ENCODE results near the gene CHRND.

The CHRND gene

GRCh38 chr2:232484628-232485347 lies 41.2 kb upstream of the CHRND start:
- TF ChIP-seq POLR2A (IDR thresholded peaks at IDR 0.05; ENCODE audit: low read length), result no peak
- no peak for TF ChIP-seq GATA1 (IDR thresholded peaks at IDR 0.05; ENCODE audit: low read depth, low read length)
- DNase-seq, result no peak

GRCh38 chr2:232485348-232485756 lies 40.6 kb upstream of the CHRND start:
- no peak for DNase-seq
- TF ChIP-seq POLR2A (IDR thresholded peaks at IDR 0.05; ENCODE audit: low read length), result no peak
- no peak for TF ChIP-seq GATA1 (IDR thresholded peaks at IDR 0.05; ENCODE audit: low read depth, low read length)

DNA sequence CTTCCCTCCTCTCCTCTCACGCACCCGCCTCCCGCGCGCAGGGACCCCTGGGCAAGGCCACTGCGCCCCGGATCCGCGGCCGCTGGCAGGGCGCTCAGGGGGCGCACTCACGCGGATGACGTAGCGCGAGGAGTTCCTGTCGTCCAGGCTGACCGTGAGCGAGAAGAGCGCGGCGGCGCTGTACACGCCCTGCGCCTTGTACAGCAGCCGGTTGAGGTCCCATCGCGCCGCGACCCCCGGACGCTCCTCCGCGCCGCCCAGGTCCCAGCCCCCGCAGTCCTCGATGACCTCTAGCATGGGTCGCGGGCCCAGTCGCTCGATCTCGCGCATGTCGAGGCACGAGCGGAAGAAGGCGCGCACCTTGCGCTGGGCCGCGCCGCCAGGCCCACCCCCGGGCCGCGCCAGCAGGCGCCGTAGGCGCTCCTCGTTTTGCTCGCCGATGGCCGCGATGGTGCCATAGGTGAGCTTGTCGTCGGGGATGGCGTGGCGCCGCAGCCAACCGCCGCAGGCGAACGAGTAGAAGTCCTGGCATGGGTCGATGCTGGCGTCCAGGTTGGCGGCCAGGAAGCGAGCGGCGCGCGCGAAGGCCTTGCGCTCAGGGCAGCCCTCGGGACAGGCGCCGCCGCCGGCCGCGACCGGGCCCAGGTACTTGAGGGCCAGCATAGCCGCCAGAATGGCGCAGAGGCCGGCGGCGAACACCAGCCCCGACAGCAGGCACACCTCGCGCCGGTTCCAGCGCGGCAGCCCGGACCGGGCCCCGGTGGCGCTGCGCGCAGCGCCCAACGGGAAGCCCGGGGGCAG lies 40.0 kb upstream of the CHRND start:
- TF ChIP-seq GATA1 (IDR thresholded peaks at IDR 0.05; ENCODE audit: low read depth, low read length) (no peak), POLR2A (IDR thresholded peaks at IDR 0.05; ENCODE audit: low read length) (no peak)
- DNase-seq, result no peak

DNA sequence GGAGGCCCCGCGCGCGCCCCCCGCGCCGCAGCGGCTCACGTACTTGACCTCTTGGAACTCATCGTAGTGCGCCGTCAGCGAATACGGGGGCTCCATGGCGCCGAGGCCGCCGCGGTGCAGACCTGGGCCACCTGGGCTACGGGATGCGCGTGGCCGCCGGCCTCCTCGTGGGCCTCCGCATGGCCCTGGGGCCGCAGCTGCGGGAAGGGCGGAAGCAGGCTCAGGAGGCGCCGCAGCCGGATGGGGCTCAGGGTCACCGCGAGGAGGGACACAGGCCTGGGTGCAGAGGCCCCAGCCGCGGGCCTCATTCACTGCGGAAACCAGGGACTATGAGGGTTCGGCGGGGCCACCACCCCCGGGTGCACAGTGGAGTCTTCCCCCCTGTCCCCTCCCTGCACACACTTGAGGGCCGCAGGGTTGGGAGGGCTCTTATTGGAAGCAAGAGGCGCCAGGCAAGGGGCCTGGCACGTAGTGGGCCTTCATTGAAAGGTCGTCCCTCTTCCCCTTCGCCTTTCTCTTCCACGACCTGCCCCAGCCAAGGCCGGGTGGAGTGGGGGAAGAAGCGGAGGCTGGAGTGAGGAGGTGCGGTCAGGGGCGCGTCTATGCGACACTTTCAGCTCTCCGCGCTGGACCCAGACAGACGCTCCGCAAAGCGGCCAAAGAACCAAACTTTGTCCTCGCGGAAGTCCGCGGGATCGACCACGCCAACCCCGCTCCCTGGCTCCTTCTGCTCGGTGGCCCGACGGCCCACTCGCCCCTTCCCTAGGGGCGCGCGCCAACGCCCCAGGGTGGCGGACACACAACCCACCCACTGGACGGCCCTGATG lies 39.2 kb upstream of the CHRND start:
- no peak for TF ChIP-seq POLR2A (IDR thresholded peaks at IDR 0.05; ENCODE audit: low read length)
- no peak for TF ChIP-seq GATA1 (IDR thresholded peaks at IDR 0.05; ENCODE audit: low read depth, low read length)
- no peak for DNase-seq

- no peak for DNase-seq
- TF ChIP-seq POLR2A (IDR thresholded peaks at IDR 0.05; ENCODE audit: low read length), result no peak
- no peak for TF ChIP-seq GATA1 (IDR thresholded peaks at IDR 0.05; ENCODE audit: low read depth, low read length)
Observed at GRCh38 chr2:232487385-232488096, 38.4 kb upstream of the CHRND start, which contains the start of gene ECEL1. Gene ECEL1 (minus strand): TSS chr2:232487834. CDS start chr2:232486653, 1,181 bp downstream.

DNA sequence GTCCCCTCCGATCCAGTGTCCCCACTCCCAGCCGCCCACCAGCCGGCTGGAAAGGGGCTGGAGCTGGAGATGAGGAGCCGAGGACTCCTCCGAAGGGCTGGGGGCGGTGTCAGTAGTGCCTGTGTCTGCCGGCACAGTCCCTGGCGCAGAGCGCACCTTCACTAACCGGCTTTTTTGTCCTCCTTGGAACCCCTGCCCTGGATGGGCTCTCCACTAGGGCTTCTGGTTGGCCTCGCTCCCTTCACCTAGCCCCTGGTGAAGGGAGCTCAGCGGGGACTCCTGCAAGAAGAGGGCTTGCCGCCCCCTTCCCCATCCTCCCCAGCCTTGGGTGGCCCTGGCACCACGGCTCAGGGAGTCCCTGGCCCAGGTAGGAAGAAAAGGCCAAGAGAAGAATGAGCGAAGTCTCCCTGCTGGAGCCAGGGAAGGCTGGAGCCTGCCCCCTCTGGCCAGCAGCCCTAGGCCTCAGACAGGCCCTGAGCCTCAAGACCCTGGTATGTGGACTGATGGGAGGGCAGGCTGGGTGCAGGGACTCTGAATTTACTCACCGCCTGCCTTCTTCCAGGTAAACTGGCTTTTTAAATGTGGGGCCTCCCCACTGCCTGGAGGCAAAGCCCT lies 37.8 kb upstream of the CHRND start:
- TF ChIP-seq GATA1 (IDR thresholded peaks at IDR 0.05; ENCODE audit: low read depth, low read length), result no peak
- TF ChIP-seq POLR2A (IDR thresholded peaks at IDR 0.05; ENCODE audit: low read length), result no peak
- no peak for DNase-seq

DNA sequence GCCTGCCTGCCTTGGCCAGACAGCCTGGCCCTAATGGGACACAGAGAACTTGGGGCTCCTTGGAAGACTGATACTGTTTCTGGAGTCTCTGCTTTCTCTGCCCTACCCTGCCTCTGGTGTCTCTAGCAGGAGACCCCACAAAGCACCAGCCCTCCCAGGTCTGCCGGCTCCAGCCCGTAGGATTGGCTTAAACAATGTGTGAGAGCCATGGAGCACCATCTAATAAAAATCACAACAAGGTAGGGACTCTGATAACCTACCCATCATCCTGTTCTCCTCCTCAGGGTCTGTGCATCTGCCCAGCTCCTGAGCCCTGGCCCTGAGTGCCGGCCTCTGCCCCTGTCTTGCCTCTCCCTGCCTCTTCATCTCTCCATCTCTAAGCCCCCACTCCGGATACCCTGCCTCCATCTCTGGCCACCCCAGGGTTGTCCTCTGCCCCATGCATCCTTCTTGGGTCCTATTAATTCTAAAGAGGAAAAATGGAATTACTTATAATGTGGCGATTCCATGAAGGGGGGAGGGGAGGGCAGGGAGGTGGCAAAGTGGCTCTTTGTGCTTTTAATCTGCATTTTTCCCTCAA lies 37.1 kb upstream of the CHRND start:
- no peak for DNase-seq
- TF ChIP-seq GATA1 (IDR thresholded peaks at IDR 0.05; ENCODE audit: low read depth, low read length) (no peak), POLR2A (IDR thresholded peaks at IDR 0.05; ENCODE audit: low read length) (no peak)

DNA sequence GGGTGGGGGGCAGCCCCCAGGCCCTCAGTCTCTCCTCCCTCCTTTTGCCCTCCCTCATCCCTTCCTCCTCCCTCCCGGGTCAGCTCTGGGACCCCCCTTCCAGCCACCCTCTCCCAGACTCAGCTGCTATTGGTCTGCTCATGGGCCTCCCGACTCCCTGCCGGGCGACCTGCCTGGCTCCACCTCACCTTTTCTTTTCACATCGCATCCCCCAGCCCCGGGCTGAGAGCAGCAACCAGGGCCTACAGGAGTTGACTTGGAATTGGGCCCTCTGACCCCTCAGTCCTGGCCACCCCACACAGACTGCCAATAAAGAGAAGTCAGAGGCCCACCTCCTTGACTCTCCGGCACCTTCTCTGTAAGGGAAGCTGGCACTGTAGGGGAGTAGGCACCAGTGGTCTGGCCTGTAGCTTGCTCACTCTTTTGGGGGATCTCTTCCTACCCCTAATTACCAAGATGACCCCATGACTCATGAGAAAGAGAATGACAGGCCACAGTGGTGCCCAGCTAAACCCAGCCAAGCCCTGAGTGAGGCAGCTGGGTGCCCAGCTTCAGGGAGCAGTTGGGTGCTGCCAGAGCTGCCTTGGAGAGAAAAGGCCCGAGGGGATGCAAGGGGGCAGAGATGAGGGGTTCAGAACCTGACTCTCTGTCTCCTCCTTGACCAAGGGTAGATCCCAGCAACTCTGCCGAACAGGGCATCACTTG lies 36.3 kb upstream of the CHRND start:
- TF ChIP-seq POLR2A (IDR thresholded peaks at IDR 0.05; ENCODE audit: low read length), result no peak
- no peak for TF ChIP-seq GATA1 (IDR thresholded peaks at IDR 0.05; ENCODE audit: low read depth, low read length)
- no peak for DNase-seq

- no peak for DNase-seq
- TF ChIP-seq POLR2A (IDR thresholded peaks at IDR 0.05; ENCODE audit: low read length), result no peak
- no peak for TF ChIP-seq GATA1 (IDR thresholded peaks at IDR 0.05; ENCODE audit: low read depth, low read length)
Observed at GRCh38 chr2:232490221-232491138, 35.5 kb upstream of the CHRND start.

DNA sequence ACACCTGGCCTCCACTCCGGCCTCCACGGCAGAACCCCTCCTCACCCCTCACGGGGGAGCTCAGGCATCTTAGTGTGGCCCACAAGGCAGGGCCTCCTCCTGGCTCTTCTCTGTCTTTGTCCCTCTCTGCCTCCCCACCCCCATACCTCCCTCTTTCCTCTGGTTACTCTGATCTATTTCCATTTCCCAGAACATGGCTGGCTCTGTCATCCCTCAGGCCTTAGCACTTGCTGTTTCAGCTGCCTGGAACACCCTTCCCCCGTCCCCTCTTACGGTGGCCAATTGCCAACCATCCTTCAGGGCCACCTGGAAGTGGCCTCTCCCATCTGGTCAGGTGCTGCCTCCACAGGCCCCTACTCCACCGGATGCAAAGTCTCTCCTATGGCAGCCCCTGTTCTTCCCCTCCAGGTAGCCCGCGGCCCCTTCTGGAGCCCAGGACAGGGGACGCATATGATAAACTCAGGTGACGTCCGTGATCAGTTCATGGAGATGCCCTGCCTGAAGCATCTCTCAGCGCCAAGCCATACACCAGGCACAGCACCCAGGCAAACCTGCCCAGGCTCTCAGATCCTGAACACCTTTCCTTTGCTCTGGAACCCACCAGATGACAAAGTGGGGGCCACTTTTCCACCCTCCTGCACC lies 34.7 kb upstream of the CHRND start:
- no peak for DNase-seq
- TF ChIP-seq GATA1 (IDR thresholded peaks at IDR 0.05; ENCODE audit: low read depth, low read length) (no peak), POLR2A (IDR thresholded peaks at IDR 0.05; ENCODE audit: low read length) (no peak)
